Measurements from ENCODE around the gene RPL21. TPM values are rescaled to one million over a fixed set of nuclear protein-coding genes. Genes with fewer than 3 reads are reported as not detected.

RPL21 gene
- polyA plus RNA-seq, 1 donor (not counting 4 experiments of a cell fraction or from before 2014, with no cell fraction given), result 1,751 TPM

DNA sequence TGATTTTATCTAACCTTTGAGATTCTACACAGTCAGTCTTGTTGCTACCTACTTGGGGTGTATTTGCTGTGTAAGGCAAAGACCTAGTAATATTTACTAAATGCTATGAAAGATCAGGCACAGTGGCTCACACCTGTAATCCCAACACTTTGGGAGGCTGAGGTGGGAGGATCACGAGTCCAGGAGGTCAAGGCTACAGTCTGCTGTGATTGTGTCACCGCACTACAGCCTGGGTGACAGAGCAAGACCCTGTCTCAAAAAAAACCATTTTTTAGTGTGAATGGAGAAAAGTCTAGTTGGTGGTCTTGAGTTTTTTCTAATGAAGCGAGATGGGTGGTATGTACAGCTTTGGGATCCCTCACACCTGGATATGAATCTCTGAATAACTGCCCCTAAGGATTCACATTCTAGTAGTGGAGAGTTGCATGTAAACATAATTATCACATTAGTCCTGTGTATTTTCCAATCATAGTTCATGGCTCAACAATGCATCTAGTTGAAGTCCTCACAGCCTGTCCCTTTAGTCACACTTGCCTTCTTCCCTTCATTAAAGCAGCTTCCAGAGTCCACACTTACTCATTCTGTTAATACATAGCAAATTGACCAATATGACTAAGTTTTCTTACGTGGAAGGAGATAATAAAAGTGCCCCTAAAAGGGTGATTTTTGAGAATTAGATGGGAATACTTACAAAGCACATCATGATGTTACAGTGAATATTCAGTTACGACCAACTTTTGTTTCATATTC is 7.5 kb downstream of the RPL21 start:
- no peaks in the 10 kb centered on the region for H3K27me3 ChIP-seq (ENCODE audit: control insufficient read depth, extremely low read depth, insufficient read depth, low read length)
- TF ChIP-seq EZH2 (IDR thresholded peaks at IDR 0.05; ENCODE audit: low read length), result no peak
- TF ChIP-seq, protein P1, sequence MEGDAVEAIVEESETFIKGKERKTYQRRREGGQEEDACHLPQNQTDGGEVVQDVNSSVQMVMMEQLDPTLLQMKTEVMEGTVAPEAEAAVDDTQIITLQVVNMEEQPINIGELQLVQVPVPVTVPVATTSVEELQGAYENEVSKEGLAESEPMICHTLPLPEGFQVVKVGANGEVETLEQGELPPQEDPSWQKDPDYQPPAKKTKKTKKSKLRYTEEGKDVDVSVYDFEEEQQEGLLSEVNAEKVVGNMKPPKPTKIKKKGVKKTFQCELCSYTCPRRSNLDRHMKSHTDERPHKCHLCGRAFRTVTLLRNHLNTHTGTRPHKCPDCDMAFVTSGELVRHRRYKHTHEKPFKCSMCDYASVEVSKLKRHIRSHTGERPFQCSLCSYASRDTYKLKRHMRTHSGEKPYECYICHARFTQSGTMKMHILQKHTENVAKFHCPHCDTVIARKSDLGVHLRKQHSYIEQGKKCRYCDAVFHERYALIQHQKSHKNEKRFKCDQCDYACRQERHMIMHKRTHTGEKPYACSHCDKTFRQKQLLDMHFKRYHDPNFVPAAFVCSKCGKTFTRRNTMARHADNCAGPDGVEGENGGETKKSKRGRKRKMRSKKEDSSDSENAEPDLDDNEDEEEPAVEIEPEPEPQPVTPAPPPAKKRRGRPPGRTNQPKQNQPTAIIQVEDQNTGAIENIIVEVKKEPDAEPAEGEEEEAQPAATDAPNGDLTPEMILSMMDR (optimal IDR thresholded peaks at IDR 0.05 in 1 of 3, IDR thresholded peaks at IDR 0.05 in 1 of 3, conservative IDR thresholded peaks at IDR 0.05 in 1 of 3; ENCODE audit: extremely low read depth in 1 of 3, insufficient read depth in 2 of 3, low read length in 3 of 3), result no peak
- H3K36me3 ChIP-seq (ENCODE audit: control insufficient read depth in 2 of 2, extremely low read depth in 1 of 2, insufficient read depth in 2 of 2, low read length in 2 of 2), result peaks cover 23 to 45% of the 10 kb centered on the region in 2 experiments
- H3K9me1 ChIP-seq (ENCODE audit: control insufficient read depth, extremely low read depth, insufficient read depth, low read length), result peaks cover 10% of the 10 kb centered on the region
- FAIRE-seq (no peak), DNase-seq (ENCODE audit: low read depth, low spot score) (no peak)
- peaks cover 17% of the 10 kb centered on the region for H4K20me1 ChIP-seq (ENCODE audit: control insufficient read depth, extremely low read depth, insufficient read depth, low read length)
- H3K4me1 ChIP-seq (ENCODE audit: control insufficient read depth, extremely low read depth, insufficient read depth, low read length), result peaks cover 26% of the 10 kb centered on the region
- H3K4me2 ChIP-seq (ENCODE audit: control insufficient read depth, extremely low read depth, insufficient read depth, low read depth, low read length), result no peak overlapping the region
- H2AFZ ChIP-seq (ENCODE audit: control insufficient read depth, low read length), result no peak overlapping the region
- no peak overlapping the region for H3K9ac ChIP-seq (ENCODE audit: control insufficient read depth, extremely low read depth, insufficient read depth, low read length)
- H3K4me3 ChIP-seq (ENCODE audit: control insufficient read depth in 2 of 3, extremely low read depth in 1 of 3, insufficient read depth in 2 of 3, low read depth in 1 of 3, low read length in 3 of 3), result no peak overlapping the region
- no peaks in the 10 kb centered on the region for H3K9me3 ChIP-seq (ENCODE audit: control insufficient read depth, low read depth, low read length)
- dilution Hi-C loops (cut with MboI; ENCODE audit: extremely low pct_ligation_motif_present, low sequenced_read_pairs), result no loop called here
- H3K79me2 ChIP-seq (ENCODE audit: control insufficient read depth, insufficient read depth, low read length), result peaks cover 31% of the 10 kb centered on the region
- no peak overlapping the region for H3K27ac ChIP-seq (ENCODE audit: control insufficient read depth, insufficient read depth, low read length)

- H2AFZ ChIP-seq (ENCODE audit: control insufficient read depth, low read length), result no peak overlapping the region
- no peak for DNase-seq (ENCODE audit: low read depth, low spot score)
- H3K27me3 ChIP-seq (ENCODE audit: control insufficient read depth, extremely low read depth, insufficient read depth, low read length), result no peaks in the 10 kb centered on the region
- no peak overlapping the region for H3K4me2 ChIP-seq (ENCODE audit: control insufficient read depth, extremely low read depth, insufficient read depth, low read depth, low read length)
- no peak overlapping the region for H3K27ac ChIP-seq (ENCODE audit: control insufficient read depth, insufficient read depth, low read length)
- no peak for FAIRE-seq
- no peak overlapping the region for H3K4me3 ChIP-seq (ENCODE audit: control insufficient read depth in 2 of 3, extremely low read depth in 1 of 3, insufficient read depth in 2 of 3, low read depth in 1 of 3, low read length in 3 of 3)
- peaks cover 16 to 35% of the 10 kb centered on the region in 2 experiments for H3K36me3 ChIP-seq (ENCODE audit: control insufficient read depth in 2 of 2, extremely low read depth in 1 of 2, insufficient read depth in 2 of 2, low read length in 2 of 2)
- dilution Hi-C loops (cut with MboI; ENCODE audit: extremely low pct_ligation_motif_present, low sequenced_read_pairs), result no loop called here
- peaks cover 21% of the 10 kb centered on the region for H3K79me2 ChIP-seq (ENCODE audit: control insufficient read depth, insufficient read depth, low read length)
- H4K20me1 ChIP-seq (ENCODE audit: control insufficient read depth, extremely low read depth, insufficient read depth, low read length), result peaks cover 17% of the 10 kb centered on the region
- peaks cover 7% of the 10 kb centered on the region for H3K9me1 ChIP-seq (ENCODE audit: control insufficient read depth, extremely low read depth, insufficient read depth, low read length)
- TF ChIP-seq, protein P1 (optimal IDR thresholded peaks at IDR 0.05 in 1 of 3, IDR thresholded peaks at IDR 0.05 in 1 of 3, conservative IDR thresholded peaks at IDR 0.05 in 1 of 3; ENCODE audit: extremely low read depth in 1 of 3, insufficient read depth in 2 of 3, low read length in 3 of 3), result no peak
- TF ChIP-seq EZH2 (IDR thresholded peaks at IDR 0.05; ENCODE audit: low read length), result no peak
- H3K9ac ChIP-seq (ENCODE audit: control insufficient read depth, extremely low read depth, insufficient read depth, low read length), result no peak overlapping the region
- H3K4me1 ChIP-seq (ENCODE audit: control insufficient read depth, extremely low read depth, insufficient read depth, low read length), result peaks cover 18% of the 10 kb centered on the region
- H3K9me3 ChIP-seq (ENCODE audit: control insufficient read depth, low read depth, low read length), result no peaks in the 10 kb centered on the region
Measured at GRCh38 chr13:27259831-27260230, 8.5 kb downstream of the RPL21 start.
